Measurements from ENCODE around the gene TWF2.
"Not testable (repeated sequence)": the region's sequence is repeated elsewhere in the genome, so short reads cannot be mapped to it uniquely, and the experiment has no call there.

The TWF2 gene

DNA sequence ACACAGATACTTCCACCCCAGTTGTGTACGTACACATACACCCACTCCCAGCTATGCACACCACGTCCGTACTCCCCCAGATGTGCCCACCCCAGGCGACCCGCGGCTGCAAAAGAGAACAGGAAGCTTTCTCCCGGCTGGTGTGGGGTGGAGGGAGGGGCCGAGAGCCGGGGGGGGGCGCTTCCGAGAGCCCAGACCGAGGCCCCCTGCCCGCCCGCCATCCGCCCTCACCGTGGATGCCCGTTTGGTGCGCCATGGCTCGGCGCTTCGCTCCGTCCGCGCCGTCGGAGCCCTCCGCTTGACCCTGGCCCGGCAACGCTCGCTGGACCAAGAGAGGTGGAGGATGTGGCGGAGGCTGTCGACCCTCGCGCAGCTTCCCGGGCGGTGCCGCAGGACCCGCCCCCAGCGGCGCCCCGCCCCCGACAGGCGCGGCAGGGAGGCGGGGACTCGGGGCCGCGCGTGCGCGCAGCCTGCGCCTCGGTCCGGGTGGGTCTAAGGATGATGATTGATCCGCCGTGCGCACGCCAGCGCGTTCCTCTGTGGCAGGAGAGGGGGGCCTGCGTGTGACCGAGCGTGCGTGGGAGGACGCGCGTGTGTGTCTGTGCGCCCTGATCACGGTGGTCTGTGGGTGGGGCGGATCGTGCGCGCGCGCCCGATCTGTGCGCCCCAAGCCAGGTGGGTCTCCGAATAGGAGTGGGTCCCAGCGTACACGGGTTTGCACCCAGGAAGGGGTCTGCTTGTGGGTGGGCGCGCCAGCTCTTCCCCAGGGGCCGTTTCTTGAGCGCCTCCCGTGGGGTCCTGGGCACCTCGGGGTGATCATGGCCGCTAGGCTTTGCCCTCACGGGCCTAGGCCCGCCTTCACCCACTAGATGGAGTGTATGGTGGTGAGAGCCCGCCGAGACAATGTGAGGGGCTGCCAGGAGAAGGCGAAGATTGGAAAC, at the start of gene TWF2:
TSS of gene TWF2 (minus strand) at position 398 of the 941 bp plus-strand sequence. CDS start at position 256, 142 bp downstream.
- H3K4me1 Mint-ChIP-seq (ENCODE audit: low read depth), result peaks cover 84% of the 10 kb centered on the region

DNA sequence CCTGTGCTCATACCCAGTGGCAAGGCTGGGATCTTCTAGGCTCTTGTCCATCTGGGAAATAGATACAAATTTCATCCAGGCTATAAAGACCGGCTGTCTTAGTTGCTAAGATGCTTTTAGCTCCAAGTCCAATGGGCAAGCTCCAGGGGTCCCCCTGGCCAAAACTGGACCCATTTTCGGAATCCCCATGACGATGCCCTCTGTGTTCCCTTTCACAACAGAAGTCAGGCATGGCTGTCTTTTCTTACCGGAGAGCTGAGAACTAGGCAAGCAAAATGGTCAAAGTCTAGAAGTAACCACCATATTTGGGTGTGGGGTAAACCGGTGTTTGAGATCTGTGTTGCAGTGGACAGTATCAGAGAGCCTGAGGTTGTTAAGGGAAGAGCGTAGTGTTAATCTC, 49.7 kb upstream of the TWF2 start:
- Mint-ChIP-seq H3K9me3 (no peaks in the 10 kb centered on the region), H3K4me1 (ENCODE audit: low read depth) (peaks cover 30% of the 10 kb centered on the region), H3K27me3 (no peaks in the 10 kb centered on the region), H3K4me3 (peak overlapping the region; percentile 92), H3K36me3 (ENCODE audit: low read depth) (peaks cover 14% of the 10 kb centered on the region), H3K27ac (peak overlapping the region; percentile 100)

More for the DNA sequence above, at the start of gene TWF2:
- H3K36me3 Mint-ChIP-seq (ENCODE audit: low read depth), result peaks cover 15% of the 10 kb centered on the region
- H3K27ac Mint-ChIP-seq, result peak within 1 kb of the TSS; percentile 96
- H3K4me3 Mint-ChIP-seq, result peak within 1 kb of the TSS; percentile 99
- no peaks in the 10 kb centered on the region for H3K9me3 Mint-ChIP-seq
- no peaks in the 10 kb centered on the region for H3K27me3 Mint-ChIP-seq

- Mint-ChIP-seq H3K4me1 (ENCODE audit: low read depth) (peaks cover 48% of the 10 kb centered on the region), H3K27ac (peak overlapping the region; percentile 100)
Measured at GRCh38 chr3:52286777-52287110, 47.8 kb upstream of the TWF2 start.

GRCh38 chr3:52284051-52284450, 45.1 kb upstream of the TWF2 start:
- peaks cover 65% of the 10 kb centered on the region for H3K4me1 Mint-ChIP-seq (ENCODE audit: low read depth)
- H3K9me3 Mint-ChIP-seq, H3K4me3 Mint-ChIP-seq, H3K27me3 Mint-ChIP-seq: not testable (repeated sequence)
- peaks cover 10% of the 10 kb centered on the region for H3K36me3 Mint-ChIP-seq (ENCODE audit: low read depth)
- peak overlapping the region; percentile 84 for H3K27ac Mint-ChIP-seq

More at GRCh38 chr3:52286777-52287110, 47.8 kb upstream of the TWF2 start:
- H3K36me3 Mint-ChIP-seq (ENCODE audit: low read depth), result peaks cover 14% of the 10 kb centered on the region
- peak overlapping the region; percentile 92 for H3K4me3 Mint-ChIP-seq
- no peaks in the 10 kb centered on the region for H3K9me3 Mint-ChIP-seq
- H3K27me3 Mint-ChIP-seq, result no peaks in the 10 kb centered on the region

GRCh38 chr3:52283306-52283705, 44.3 kb upstream of the TWF2 start:
- Mint-ChIP-seq H3K4me1 (ENCODE audit: low read depth) (peaks cover 64% of the 10 kb centered on the region), H3K27me3 (no peaks in the 10 kb centered on the region), H3K4me3 (no peak overlapping the region), H3K9me3 (no peaks in the 10 kb centered on the region), H3K36me3 (ENCODE audit: low read depth) (peaks cover 13% of the 10 kb centered on the region), H3K27ac (peak overlapping the region; percentile 72)

DNA sequence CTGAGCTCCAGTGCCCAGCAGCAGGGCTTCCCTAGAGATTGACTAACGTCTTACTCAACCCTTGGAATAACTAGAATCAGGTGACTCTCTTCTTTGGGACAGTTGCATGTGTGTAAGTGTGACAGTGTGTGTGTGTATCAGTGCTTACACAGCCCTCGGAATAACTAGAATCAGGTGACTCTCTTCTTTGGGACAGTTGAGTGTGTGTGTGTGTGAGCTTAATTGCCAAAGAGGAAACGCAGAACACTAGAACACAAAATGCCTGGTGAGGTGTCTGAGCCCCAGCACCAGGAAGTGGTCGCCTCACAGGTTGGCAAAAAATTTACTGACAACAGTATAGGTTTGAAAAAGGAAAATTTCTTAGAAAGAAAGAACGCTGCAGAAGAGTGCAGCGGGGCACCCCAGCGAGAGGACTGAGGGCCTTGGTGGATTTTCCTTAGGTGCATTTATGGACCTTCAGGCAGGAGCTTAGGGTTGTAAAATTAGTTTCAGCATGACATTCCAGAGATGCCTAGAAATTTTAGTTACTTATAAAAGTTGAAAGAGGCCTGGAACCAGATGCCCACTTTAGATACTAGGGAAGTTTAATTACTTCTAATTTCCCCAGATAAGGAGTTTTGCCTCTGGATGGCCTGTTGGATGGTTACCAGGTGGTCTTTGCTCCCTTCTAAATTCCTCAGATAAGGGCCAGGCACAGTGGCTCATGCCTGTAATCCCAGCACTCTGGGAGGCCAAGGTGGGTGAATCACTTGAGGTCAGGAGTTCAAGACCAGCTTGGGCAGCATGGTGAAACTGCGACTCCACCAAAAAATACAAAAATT, 43.2 kb upstream of the TWF2 start:
- Mint-ChIP-seq H3K4me1 (ENCODE audit: low read depth) (peaks cover 68% of the 10 kb centered on the region), H3K27ac (peak overlapping the region; percentile 85), H3K9me3 (no peaks in the 10 kb centered on the region), H3K4me3 (peak overlapping the region; percentile 44), H3K36me3 (ENCODE audit: low read depth) (peaks cover 21% of the 10 kb centered on the region), H3K27me3 (no peaks in the 10 kb centered on the region)

- peaks cover 37% of the 10 kb centered on the region for H3K36me3 Mint-ChIP-seq (ENCODE audit: low read depth)
- no peaks in the 10 kb centered on the region for H3K9me3 Mint-ChIP-seq
- H3K4me1 Mint-ChIP-seq (ENCODE audit: low read depth), result peaks cover 78% of the 10 kb centered on the region
- no peaks in the 10 kb centered on the region for H3K27me3 Mint-ChIP-seq
- peak overlapping the region; percentile 97 for H3K4me3 Mint-ChIP-seq
- H3K27ac Mint-ChIP-seq, result peak overlapping the region; percentile 93
Measured at GRCh38 chr3:52280050-52280461, 41.1 kb upstream of the TWF2 start.

DNA sequence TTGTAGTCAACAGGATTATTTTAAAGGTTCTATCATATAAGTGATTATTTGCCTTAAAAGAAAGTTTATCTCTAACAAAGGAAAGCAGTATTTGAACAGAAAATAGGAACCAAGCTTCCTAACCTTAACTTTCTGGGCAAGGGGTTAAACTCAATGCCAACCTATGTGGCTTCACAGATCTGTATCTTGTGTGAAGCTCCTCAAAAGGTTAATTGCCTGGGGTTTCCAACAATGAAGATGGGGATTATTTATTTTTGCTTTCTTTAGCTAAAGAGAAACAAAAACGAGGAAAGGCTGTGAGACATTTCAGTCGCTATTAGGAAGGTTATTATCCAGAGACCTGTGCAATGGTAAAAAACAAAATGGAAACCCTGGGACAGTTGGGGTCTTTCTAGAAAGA, 40.6 kb upstream of the TWF2 start:
- H3K4me3 Mint-ChIP-seq, result peak overlapping the region; percentile 97
- H3K4me1 Mint-ChIP-seq (ENCODE audit: low read depth), result peaks cover 83% of the 10 kb centered on the region
- peak overlapping the region; percentile 93 for H3K27ac Mint-ChIP-seq
- no peaks in the 10 kb centered on the region for H3K27me3 Mint-ChIP-seq
- no peaks in the 10 kb centered on the region for H3K9me3 Mint-ChIP-seq
- peaks cover 37% of the 10 kb centered on the region for H3K36me3 Mint-ChIP-seq (ENCODE audit: low read depth)

GRCh38 chr3:52278510-52279069, 39.6 kb upstream of the TWF2 start, which contains the start of gene WDR82:
TSS of gene WDR82 (minus strand) at chr3:52278649. CDS start at chr3:52278361, 288 bp downstream.
- Mint-ChIP-seq H3K9me3 (no peaks in the 10 kb centered on the region), H3K27me3 (no peaks in the 10 kb centered on the region), H3K36me3 (ENCODE audit: low read depth) (peaks cover 47% of the 10 kb centered on the region), H3K4me3 (peak within 1 kb of the TSS; percentile 97), H3K27ac (peak within 1 kb of the TSS; percentile 94), H3K4me1 (ENCODE audit: low read depth) (peaks cover 86% of the 10 kb centered on the region)

- no peaks in the 10 kb centered on the region for H3K9me3 Mint-ChIP-seq
- H3K4me3 Mint-ChIP-seq, result peak overlapping the region; percentile 97
- H3K27me3 Mint-ChIP-seq, result no peaks in the 10 kb centered on the region
- peak overlapping the region; percentile 94 for H3K27ac Mint-ChIP-seq
- peaks cover 53% of the 10 kb centered on the region for H3K36me3 Mint-ChIP-seq (ENCODE audit: low read depth)
- peaks cover 86% of the 10 kb centered on the region for H3K4me1 Mint-ChIP-seq (ENCODE audit: low read depth)
Measured at GRCh38 chr3:52277972-52278509, 39.1 kb upstream of the TWF2 start.

- no peaks in the 10 kb centered on the region for H3K9me3 Mint-ChIP-seq
- peaks cover 87% of the 10 kb centered on the region for H3K4me1 Mint-ChIP-seq (ENCODE audit: low read depth)
- peaks cover 59% of the 10 kb centered on the region for H3K36me3 Mint-ChIP-seq (ENCODE audit: low read depth)
- peak overlapping the region; percentile 94 for H3K27ac Mint-ChIP-seq
- H3K27me3 Mint-ChIP-seq, result no peaks in the 10 kb centered on the region
- H3K4me3 Mint-ChIP-seq, result peak overlapping the region; percentile 97
Measured at GRCh38 chr3:52277071-52277964, 38.4 kb upstream of the TWF2 start.

DNA sequence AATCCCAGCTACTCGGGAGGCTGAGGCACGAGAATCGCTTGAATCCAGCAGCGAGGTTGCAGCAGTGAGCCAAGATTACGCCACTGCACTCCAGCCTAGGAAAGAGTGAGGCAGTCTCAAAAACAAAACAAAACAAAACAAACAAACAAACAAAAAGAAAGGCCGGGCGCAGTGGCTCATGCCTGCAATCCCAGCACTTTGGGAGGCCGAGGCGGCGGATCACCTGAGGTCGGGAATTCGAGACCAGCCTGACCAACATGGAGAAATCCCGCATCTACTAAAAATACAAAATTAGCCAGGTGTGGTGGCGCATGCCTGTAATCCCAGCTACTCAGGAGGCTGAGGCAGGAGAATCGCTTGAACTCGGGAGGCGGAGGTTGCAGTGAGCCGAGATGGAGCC, 35.8 kb upstream of the TWF2 start:
- not testable (repeated sequence) for H3K27me3 Mint-ChIP-seq, H3K9me3 Mint-ChIP-seq
- peak overlapping the region; percentile 94 for H3K27ac Mint-ChIP-seq
- peak overlapping the region; percentile 97 for H3K4me3 Mint-ChIP-seq
- peaks cover 87% of the 10 kb centered on the region for H3K4me1 Mint-ChIP-seq (ENCODE audit: low read depth)
- peaks cover 78% of the 10 kb centered on the region for H3K36me3 Mint-ChIP-seq (ENCODE audit: low read depth)

GRCh38 chr3:52272831-52273230, 33.9 kb upstream of the TWF2 start:
- Mint-ChIP-seq H3K27me3 (no peaks in the 10 kb centered on the region), H3K4me1 (ENCODE audit: low read depth) (peaks cover 93% of the 10 kb centered on the region), H3K9me3 (no peaks in the 10 kb centered on the region), H3K36me3 (ENCODE audit: low read depth) (peaks cover 89% of the 10 kb centered on the region), H3K27ac (peak overlapping the region; percentile 94), H3K4me3 (peak overlapping the region; percentile 97)

- Mint-ChIP-seq H3K4me3 (peak overlapping the region; percentile 97), H3K27ac (peak overlapping the region; percentile 86), H3K36me3 (ENCODE audit: low read depth) (peaks cover 89% of the 10 kb centered on the region), H3K4me1 (ENCODE audit: low read depth) (peaks cover 95% of the 10 kb centered on the region)
- not testable (repeated sequence) for H3K9me3 Mint-ChIP-seq, H3K27me3 Mint-ChIP-seq
Measured at GRCh38 chr3:52272172-52272571, 33.2 kb upstream of the TWF2 start.
